ENCODE data around the gene EZR. TPM values are rescaled to one million over a fixed set of nuclear protein-coding genes. Genes with fewer than 3 reads are reported as not detected.
"Not testable (repeated sequence)": the region's sequence is repeated elsewhere in the genome, so short reads cannot be mapped to it uniquely, and the experiment has no call there.

Gene EZR
- total and polyA plus RNA-seq, 2 donors (not counting 1 experiment from before 2014, with no cell fraction given): 227 to 945 TPM

DNA sequence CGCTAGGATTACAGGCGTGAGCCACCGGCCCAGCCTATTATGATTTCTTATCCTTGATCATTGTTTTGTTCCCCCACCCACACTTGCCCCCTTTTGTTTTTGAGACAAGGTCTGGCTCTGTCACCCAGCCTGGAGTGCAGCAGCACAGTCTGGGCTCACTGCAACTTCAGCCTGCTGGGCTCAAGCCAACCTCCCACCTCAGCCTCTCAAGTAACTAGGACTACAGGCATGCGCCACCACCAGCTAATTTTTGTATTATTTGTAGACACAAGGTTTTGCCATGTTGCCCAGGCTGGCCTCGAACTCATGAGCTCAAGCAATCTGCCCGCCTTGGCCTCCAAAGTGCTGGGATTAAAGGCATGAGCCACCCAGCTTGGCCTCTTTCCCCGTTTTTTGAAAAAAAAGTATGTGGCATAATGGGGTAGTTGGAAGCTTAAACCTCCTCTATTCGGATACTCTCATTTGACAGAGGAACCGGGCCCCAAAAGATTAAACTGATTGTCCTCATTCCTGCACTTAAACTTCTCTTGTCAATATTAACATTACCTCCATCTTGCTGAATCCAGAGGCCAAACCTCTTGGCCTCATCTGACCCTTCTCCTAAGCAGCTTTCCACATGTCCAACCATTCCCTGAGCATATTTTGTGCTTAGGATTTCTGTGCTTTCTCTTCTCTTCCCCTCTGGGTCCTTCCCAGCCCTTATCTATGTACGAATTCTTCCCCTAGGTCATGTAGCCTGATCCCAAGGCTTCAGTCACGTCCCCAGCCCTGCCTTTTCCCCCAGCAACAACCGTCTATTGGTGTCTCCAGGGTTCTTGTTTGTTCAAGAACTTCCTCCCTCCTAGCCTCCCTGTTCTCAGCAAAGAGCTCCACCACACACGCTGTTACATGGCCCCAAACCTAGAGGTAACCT lies 6.1 kb upstream of the EZR start:
- Histone ChIP-seq H3K4me2 (replicated peaks; ENCODE audit: low read depth, low read length, poor library complexity, severe bottlenecking) (no peak overlapping the region), H3K9ac (ENCODE audit: low read length) (no peak overlapping the region), H3K79me2 (ENCODE audit: control insufficient read depth, insufficient read depth, low read length) (no peaks in the 10 kb centered on the region), H3K27me3 (replicated peaks in 1 of 4; ENCODE audit: control extremely low read depth in 1 of 4, control insufficient read depth in 3 of 4, insufficient read depth in 4 of 4, low read length in 3 of 4) (no peaks in the 10 kb centered on the region), H2AFZ (ENCODE audit: insufficient read depth, low read depth, low read length, poor library complexity, severe bottlenecking) (no peak overlapping the region), H3K4me1 (ENCODE audit: control insufficient read depth in 2 of 2, insufficient read depth in 2 of 2, low read length in 2 of 2) (peaks cover 26 to 27% of the 10 kb centered on the region in 2 donors), H3K27ac (ENCODE audit: low read length in 2 of 2) (peak overlapping the region; percentile 12 to 89), H3K4me3 (ENCODE audit: control extremely low read depth in 1 of 5, extremely low read depth in 1 of 5, insufficient read depth in 1 of 5, low read depth in 2 of 5, low read length in 4 of 5) (no peak overlapping the region), H4K20me1 (ENCODE audit: control insufficient read depth, insufficient read depth, low read length, poor library complexity, severe bottlenecking) (no peaks in the 10 kb centered on the region), H3K9me3 (ENCODE audit: control extremely low read depth in 1 of 3, control insufficient read depth in 2 of 3, insufficient read depth in 1 of 3, low read length in 2 of 3) (no peaks in the 10 kb centered on the region), H3K36me3 (replicated peaks in 1 of 2; ENCODE audit: control extremely low read depth in 1 of 2, control insufficient read depth in 1 of 2, extremely low read depth in 1 of 2, insufficient read depth in 2 of 2, low read length in 1 of 2) (no peaks in the 10 kb centered on the region)
- ChIA-PET POLR2A (interaction anchor here (1.4 to 4.0 kb wide), 2 partner anchors 30 to 44 kb away, joined by 12 to 49 read pairs; no protein-coding TSS in a partner anchor), CTCF (interaction anchor here (0.6 to 4.1 kb wide), 3 partner anchors 27 to 78 kb away, joined by 3 to 26 read pairs (median 3); no protein-coding TSS in a partner anchor)
- peaks cover 37% of the 10 kb centered on the region for H3K4me1 Mint-ChIP-seq
- no peak for ATAC-seq (ENCODE audit: low read depth)
- no peaks in the 10 kb centered on the region for H3K27me3 Mint-ChIP-seq
- TF ChIP-seq, protein P1, sequence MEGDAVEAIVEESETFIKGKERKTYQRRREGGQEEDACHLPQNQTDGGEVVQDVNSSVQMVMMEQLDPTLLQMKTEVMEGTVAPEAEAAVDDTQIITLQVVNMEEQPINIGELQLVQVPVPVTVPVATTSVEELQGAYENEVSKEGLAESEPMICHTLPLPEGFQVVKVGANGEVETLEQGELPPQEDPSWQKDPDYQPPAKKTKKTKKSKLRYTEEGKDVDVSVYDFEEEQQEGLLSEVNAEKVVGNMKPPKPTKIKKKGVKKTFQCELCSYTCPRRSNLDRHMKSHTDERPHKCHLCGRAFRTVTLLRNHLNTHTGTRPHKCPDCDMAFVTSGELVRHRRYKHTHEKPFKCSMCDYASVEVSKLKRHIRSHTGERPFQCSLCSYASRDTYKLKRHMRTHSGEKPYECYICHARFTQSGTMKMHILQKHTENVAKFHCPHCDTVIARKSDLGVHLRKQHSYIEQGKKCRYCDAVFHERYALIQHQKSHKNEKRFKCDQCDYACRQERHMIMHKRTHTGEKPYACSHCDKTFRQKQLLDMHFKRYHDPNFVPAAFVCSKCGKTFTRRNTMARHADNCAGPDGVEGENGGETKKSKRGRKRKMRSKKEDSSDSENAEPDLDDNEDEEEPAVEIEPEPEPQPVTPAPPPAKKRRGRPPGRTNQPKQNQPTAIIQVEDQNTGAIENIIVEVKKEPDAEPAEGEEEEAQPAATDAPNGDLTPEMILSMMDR (IDR thresholded peaks at IDR 0.05): no peak
- no peak for TF ChIP-seq EZH2 (IDR thresholded peaks at IDR 0.05; ENCODE audit: borderline replicate concordance, insufficient read depth, low read depth, low read length, poor library complexity, severe bottlenecking)
- intact Hi-C loops (cut with micrococcal nuclease): no loop called here
- peak overlapping the region; percentile 78 for H3K27ac Mint-ChIP-seq
- H3K9me3 Mint-ChIP-seq (ENCODE audit: insufficient read depth): no peaks in the 10 kb centered on the region
- peak overlapping the region; percentile 13 for H3K4me3 Mint-ChIP-seq
- DNase-seq: no peak
- 98% methylated on average over 10 of the region's 13 CpGs for WGBS (ENCODE audit: insufficient coverage)

GRCh38 chr6:158823616-158824015 lies 4.4 kb upstream of the EZR start:
- ChIA-PET POLR2A (interaction anchor here (0.6 to 1.5 kb wide), 3 partner anchors 24 to 44 kb away, joined by 3 to 4 read pairs (median 3); no protein-coding TSS in a partner anchor), CTCF (interaction anchor here (0.9 to 1.8 kb wide), 2 partner anchors 9 to 10 kb away, joined by 3 to 6 read pairs; no protein-coding TSS in a partner anchor)
- H3K4me3 ChIP-seq (ENCODE audit: control extremely low read depth in 1 of 5, extremely low read depth in 1 of 5, insufficient read depth in 1 of 5, low read depth in 2 of 5, low read length in 4 of 5); ATAC-seq (ENCODE audit: low read depth); H3K9ac ChIP-seq (ENCODE audit: low read length); H3K27me3 Mint-ChIP-seq; H3K79me2 ChIP-seq (ENCODE audit: control insufficient read depth, insufficient read depth, low read length); H4K20me1 ChIP-seq (ENCODE audit: control insufficient read depth, insufficient read depth, low read length, poor library complexity, severe bottlenecking); H3K9me3 Mint-ChIP-seq (ENCODE audit: insufficient read depth); H3K27me3 ChIP-seq (replicated peaks in 1 of 4; ENCODE audit: control extremely low read depth in 1 of 4, control insufficient read depth in 3 of 4, insufficient read depth in 4 of 4, low read length in 3 of 4); H3K27ac ChIP-seq (ENCODE audit: low read length in 2 of 2); H3K4me2 ChIP-seq (replicated peaks; ENCODE audit: low read depth, low read length, poor library complexity, severe bottlenecking); DNase-seq; H3K4me3 Mint-ChIP-seq; H3K36me3 ChIP-seq (replicated peaks in 1 of 2; ENCODE audit: control extremely low read depth in 1 of 2, control insufficient read depth in 1 of 2, extremely low read depth in 1 of 2, insufficient read depth in 2 of 2, low read length in 1 of 2); H2AFZ ChIP-seq (ENCODE audit: insufficient read depth, low read depth, low read length, poor library complexity, severe bottlenecking); H3K27ac Mint-ChIP-seq; H3K9me3 ChIP-seq (ENCODE audit: control extremely low read depth in 1 of 3, control insufficient read depth in 2 of 3, insufficient read depth in 1 of 3, low read length in 2 of 3); intact Hi-C loops (cut with micrococcal nuclease): not testable (repeated sequence)
- H3K4me1 ChIP-seq (ENCODE audit: control insufficient read depth in 2 of 2, insufficient read depth in 2 of 2, low read length in 2 of 2): peaks cover 26 to 35% of the 10 kb centered on the region in 2 donors
- peaks cover 43% of the 10 kb centered on the region for H3K4me1 Mint-ChIP-seq
- WGBS (ENCODE audit: insufficient coverage): no CpG with 5 or more reads among the region's 4 CpGs
